BE2C (cell line): ENCODE measurements around the gene PTGES.

Source experiments
- DNase-seq: peaks from one replicate; pipeline ENCODE4 v3.0.0-alpha.2; 2020
- H3K27me3 ChIP-seq: fragments of 250-450 bp; sonication (Bioruptor Pico); 2 replicates; pipeline ENCODE4 v1.5.1; 2020; ENCODE audit warnings: mild to moderate bottlenecking
- H3K36me3 ChIP-seq: fragments of 250-450 bp; sonication (Bioruptor Pico); 2 replicates; pipeline ENCODE4 v1.5.1; 2020; ENCODE audit warnings: mild to moderate bottlenecking
- H3K4me1 ChIP-seq: fragments of 250-450 bp; sonication (Bioruptor Pico); 2 replicates; pipeline ENCODE4 v1.5.1; 2020
- H3K4me3 ChIP-seq: 2 replicates; pipeline ENCODE4 v1.5.1; 2011; ENCODE audit warnings: low read depth, low read length
- H3K9me3 ChIP-seq: fragments of 250-450 bp; sonication (Bioruptor Pico); 2 replicates; pipeline ENCODE4 v1.5.1; 2020
- CTCF ChIP-seq: IDR thresholded peaks from 2 replicates; pipeline ENCODE4 v1.5.1; 2012; ENCODE audit warnings: mild to moderate bottlenecking, low read depth, low read length

PTGES gene

GRCh38 chr9:129703667-129704355 is 49.0 kb downstream of the PTGES start:
- H3K4me1 ChIP-seq, result no peaks in the 10 kb centered on the region
- H3K9me3 ChIP-seq, result no peaks in the 10 kb centered on the region
- H3K4me3 ChIP-seq, result no peak overlapping the region
- no peaks in the 10 kb centered on the region for H3K36me3 ChIP-seq
- DNase-seq, result no peak
- no peak for TF ChIP-seq CTCF
- no peaks in the 10 kb centered on the region for H3K27me3 ChIP-seq

GRCh38 chr9:129702589-129703520 is 50.0 kb downstream of the PTGES start:
- no peaks in the 10 kb centered on the region for H3K36me3 ChIP-seq
- peaks cover under 1% of the 10 kb centered on the region for H3K4me1 ChIP-seq
- H3K27me3 ChIP-seq, result no peaks in the 10 kb centered on the region
- H3K4me3 ChIP-seq, result no peak overlapping the region
- no peak for DNase-seq
- no peak for TF ChIP-seq CTCF
- no peaks in the 10 kb centered on the region for H3K9me3 ChIP-seq

GRCh38 chr9:129701549-129701948 is 51.3 kb downstream of the PTGES start:
- H3K27me3 ChIP-seq, result no peaks in the 10 kb centered on the region
- no peaks in the 10 kb centered on the region for H3K36me3 ChIP-seq
- no peaks in the 10 kb centered on the region; the same call in 1 of the 2 replicates for H3K9me3 ChIP-seq
- TF ChIP-seq CTCF, result no peak
- no peak overlapping the region for H3K4me3 ChIP-seq
- H3K4me1 ChIP-seq, result peaks cover 10% of the 10 kb centered on the region
- no peak for DNase-seq

DNA sequence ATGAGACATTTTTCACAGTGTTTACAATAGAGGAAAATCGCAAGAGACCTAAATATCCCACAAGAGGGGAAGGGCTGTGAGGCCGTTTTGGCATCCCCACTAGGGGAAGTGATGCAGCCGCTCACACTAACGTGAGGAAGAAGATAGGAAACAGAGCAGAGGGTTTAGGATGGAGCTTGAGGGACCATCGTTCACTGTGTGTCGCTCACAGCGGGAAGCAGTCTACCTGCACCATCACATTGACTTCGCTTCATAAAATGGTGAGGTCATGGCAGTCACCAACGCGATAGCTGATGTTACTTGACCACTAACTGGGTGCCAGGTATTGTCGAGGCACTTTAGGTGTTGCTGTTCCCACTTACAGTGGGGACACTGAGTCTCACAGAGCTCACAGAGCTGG is 51.8 kb downstream of the PTGES start:
- Histone ChIP-seq H3K4me1 (peaks cover 10% of the 10 kb centered on the region), H3K27me3 (no peaks in the 10 kb centered on the region), H3K36me3 (no peaks in the 10 kb centered on the region), H3K4me3 (no peak overlapping the region), H3K9me3 (no peaks in the 10 kb centered on the region; the same call in 1 of the 2 replicates)
- TF ChIP-seq CTCF, result no peak
- DNase-seq, result no peak

DNA sequence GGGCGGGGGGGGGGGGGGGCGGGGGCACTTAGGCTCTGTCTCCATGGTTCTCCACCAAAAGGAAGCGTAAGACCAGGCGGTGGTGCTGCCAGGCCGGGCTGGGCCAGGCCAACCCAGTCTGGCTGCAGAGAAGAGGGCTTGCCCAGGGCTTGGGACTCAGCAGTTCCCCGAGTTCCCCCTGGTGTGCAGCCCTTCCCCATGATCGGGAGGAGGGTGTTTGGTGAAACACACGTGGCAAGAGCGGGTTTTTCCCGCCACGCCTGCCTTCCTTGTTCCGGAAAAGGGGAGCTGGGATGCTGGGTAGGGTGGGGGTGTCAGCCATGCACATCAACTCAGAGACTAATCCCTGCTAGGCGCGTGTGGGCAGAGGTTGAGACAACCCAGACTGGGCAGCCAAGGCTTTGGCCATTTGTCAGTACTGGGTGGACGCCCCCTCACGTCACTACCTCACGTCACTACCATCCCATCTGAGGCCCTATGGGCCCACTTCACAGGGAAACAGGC is 54.5 kb downstream of the PTGES start:
- Histone ChIP-seq H3K27me3 (no peaks in the 10 kb centered on the region), H3K36me3 (no peaks in the 10 kb centered on the region), H3K4me1 (peaks cover 10% of the 10 kb centered on the region), H3K4me3 (no peak overlapping the region), H3K9me3 (no peaks in the 10 kb centered on the region; the same call in 1 of the 2 replicates)
- DNase-seq, result no peak
- TF ChIP-seq CTCF, result no peak
